Measurements from ENCODE around the gene MRPL54.
"Not testable (repeated sequence)": the region's sequence is repeated elsewhere in the genome, so short reads cannot be mapped to it uniquely, and the experiment has no call there.

MRPL54 gene

GRCh38 chr19:3738477-3739220 lies 23.8 kb upstream of the MRPL54 start:
- in situ Hi-C loops (cut with HindIII; ENCODE audit: low sequenced_read_pairs): no loop called here

DNA sequence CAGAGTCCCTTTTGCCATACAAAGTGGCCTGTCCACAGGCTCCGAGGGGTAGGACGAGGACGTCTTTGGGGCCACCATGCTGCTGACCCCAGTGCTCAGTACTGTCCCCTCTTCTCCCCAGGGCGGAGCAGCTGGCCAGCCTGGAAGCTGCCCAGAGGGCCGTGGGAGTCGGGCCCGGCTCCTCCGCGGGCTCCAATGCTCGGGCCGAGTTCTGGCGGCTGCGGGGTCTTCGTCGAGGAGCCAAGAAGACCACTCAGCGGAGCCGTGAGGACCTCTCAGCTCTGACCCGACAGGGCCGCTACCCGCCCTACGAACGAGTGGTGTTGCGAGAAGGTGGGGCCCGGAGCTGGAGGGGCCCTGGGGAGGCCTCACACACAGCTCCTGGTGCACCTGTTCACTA lies 22.1 kb upstream of the MRPL54 start:
- in situ Hi-C loops (cut with HindIII; ENCODE audit: low sequenced_read_pairs): no loop called here

DNA sequence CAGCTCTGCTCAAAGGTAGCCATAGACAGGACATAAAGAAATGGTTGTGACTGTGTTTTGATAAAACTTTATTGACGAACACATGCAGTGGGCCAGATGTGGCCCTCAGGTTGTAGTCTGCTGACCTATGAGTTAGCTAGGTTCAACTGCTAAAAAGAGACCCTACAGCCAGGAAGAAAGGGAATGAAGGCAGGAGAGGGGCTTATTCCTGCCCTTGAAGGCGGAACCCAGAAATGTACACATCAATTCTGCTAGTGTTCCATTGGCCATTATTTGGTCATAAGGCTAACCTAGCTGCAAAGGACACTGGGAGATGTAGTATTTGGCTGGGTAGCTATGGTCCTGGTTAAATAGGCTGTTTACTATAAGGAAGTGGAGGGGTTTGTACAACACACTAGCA lies 19.0 kb upstream of the MRPL54 start:
- in situ Hi-C loops (cut with HindIII; ENCODE audit: low sequenced_read_pairs): no loop called here

GRCh38 chr19:3745363-3746045 lies 17.0 kb upstream of the MRPL54 start:
- in situ Hi-C loops (cut with HindIII; ENCODE audit: low sequenced_read_pairs): no loop called here

DNA sequence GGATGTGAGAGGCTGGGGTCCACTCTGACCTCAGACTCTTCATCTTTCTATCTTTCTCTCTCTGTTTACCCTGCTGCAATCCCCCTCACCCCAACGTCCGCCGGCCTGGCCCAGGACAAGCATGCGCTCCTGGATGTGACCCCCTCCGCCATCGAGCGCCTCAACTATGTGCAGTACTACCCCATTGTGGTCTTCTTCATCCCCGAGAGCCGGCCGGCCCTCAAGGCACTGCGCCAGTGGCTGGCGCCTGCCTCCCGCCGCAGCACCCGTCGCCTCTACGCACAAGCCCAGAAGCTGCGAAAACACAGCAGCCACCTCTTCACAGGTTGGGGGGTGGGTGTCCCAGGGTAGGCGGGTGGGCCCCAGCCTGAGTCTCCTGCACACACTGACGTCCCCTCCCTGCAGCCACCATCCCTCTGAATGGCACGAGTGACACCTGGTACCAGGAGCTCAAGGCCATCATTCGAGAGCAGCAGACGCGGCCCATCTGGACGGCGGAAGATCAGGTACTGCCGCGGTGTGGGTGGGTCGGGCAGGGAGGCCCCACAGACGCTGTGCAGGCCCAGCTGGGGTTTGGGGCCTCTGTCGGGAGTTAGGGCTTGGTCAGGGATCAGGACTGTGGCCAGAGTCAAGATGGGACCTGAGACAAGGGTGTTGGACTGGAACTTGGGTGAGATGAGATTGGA lies 16.0 kb upstream of the MRPL54 start:
- in situ Hi-C loops (cut with HindIII; ENCODE audit: low sequenced_read_pairs): no loop called here

DNA sequence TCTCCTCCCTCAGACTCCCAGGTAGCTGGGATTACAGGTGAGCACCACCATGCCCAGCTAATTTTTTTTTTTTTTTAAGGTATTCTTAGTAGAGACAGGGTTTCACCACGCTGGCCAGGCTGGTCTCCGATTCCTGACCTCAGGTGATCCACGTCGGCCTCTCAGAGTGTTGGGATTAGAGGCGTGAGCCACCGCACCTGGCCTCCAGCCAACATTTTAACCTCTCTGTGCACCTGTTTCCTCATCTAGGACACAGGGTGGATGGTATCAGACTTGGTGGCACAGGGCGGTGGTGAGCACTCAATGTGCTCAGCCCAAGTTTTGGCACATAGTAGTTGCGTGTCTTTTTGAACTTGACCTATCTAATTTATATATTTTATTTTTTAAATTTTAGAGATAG lies 13.5 kb upstream of the MRPL54 start:
- in situ Hi-C loops (cut with HindIII; ENCODE audit: low sequenced_read_pairs): no loop called here

DNA sequence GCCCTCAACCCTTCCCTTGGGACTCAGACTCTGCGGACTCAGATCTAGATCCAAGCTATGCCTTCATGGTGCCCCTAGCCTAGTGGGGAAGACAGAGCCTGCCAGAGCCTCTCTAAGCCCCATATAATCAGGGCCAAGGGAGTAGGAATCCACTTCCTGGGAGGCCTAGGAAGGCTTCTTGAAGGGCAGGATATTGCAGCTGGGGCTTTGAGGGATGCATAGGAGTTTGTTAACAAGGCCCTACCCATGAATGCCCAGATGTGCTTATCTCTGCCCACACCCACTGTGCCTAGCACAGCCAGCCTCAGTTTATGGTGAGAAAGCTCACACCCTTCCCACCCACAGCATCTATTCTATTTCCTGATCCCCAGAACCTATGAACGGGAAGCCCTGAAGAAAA lies 12.3 kb upstream of the MRPL54 start:
- in situ Hi-C loops (cut with HindIII; ENCODE audit: low sequenced_read_pairs): no loop called here

DNA sequence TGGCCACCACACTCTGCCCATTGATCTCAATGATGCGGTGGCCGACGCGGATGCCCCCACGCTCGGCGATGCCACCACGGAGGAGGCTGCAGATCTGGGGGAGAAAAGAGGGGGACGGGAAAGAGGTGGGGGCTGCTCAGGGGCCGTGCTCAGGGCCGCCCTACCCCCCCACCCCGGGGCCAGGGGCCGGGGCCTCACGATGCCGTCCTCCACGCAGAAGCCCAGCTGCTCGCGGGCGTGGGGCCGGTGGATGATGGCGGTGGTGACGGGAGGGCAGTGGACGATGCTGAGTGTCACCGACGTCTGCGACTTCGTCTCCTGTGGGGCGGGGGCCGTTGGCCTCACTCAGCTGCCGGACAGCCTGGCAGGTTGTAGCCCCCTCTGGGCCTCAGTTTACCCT lies 11.2 kb upstream of the MRPL54 start:
- in situ Hi-C loops (cut with HindIII; ENCODE audit: low sequenced_read_pairs): no loop called here

DNA sequence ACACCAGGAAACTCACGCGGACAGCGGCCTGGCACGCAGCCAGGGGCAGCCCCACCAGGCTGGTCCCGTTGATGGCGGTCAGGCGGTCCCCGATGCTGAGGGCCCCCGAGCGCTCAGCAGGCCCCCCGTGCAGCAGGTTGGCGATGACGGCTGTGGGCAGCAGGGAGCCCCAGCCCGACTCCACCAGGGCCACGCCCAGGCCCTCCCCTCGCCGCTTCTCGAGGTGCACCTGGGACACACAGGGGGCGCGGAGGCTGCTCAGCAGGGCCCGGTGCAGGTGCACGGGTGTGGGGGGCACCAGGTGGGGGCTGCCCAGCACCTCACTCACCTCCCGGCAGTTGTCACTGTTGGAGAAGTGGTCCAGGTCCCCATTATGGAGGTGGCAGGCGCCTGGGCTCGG lies 10.0 kb upstream of the MRPL54 start:
- in situ Hi-C loops (cut with HindIII; ENCODE audit: low sequenced_read_pairs): no loop called here

GRCh38 chr19:3753631-3754410 lies 8.7 kb upstream of the MRPL54 start:
- in situ Hi-C loops (cut with HindIII; ENCODE audit: low sequenced_read_pairs): no loop called here

DNA sequence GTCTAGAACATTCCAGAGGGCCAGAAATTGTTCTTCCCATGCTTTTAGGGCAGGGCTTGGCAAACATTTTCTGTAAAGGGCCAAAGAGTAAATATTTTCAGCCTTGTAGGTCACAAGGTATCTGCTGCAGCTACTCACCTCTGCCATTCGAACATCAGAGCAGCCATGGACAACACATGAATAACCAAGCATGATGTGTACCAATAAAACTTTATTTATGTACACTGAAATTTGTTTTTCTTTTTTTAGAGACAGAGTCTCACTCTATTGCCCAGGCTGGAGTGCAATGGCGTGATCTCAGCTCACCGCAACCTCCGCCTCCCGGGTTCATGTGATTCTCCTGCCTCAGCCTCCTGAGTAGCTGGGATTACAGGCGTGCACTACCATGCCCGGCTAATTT lies 4.8 kb upstream of the MRPL54 start:
- in situ Hi-C loops (cut with HindIII; ENCODE audit: low sequenced_read_pairs): loop anchor here (5.0 kb wide), 1 partner anchor 35 kb away; no protein-coding TSS in a partner anchor

- in situ Hi-C loops (cut with HindIII; ENCODE audit: low sequenced_read_pairs): loop anchor here (5.0 kb wide), 1 partner anchor 36 kb away; no protein-coding TSS in a partner anchor
Measured at GRCh38 chr19:3758297-3758696, 4.2 kb upstream of the MRPL54 start.

DNA sequence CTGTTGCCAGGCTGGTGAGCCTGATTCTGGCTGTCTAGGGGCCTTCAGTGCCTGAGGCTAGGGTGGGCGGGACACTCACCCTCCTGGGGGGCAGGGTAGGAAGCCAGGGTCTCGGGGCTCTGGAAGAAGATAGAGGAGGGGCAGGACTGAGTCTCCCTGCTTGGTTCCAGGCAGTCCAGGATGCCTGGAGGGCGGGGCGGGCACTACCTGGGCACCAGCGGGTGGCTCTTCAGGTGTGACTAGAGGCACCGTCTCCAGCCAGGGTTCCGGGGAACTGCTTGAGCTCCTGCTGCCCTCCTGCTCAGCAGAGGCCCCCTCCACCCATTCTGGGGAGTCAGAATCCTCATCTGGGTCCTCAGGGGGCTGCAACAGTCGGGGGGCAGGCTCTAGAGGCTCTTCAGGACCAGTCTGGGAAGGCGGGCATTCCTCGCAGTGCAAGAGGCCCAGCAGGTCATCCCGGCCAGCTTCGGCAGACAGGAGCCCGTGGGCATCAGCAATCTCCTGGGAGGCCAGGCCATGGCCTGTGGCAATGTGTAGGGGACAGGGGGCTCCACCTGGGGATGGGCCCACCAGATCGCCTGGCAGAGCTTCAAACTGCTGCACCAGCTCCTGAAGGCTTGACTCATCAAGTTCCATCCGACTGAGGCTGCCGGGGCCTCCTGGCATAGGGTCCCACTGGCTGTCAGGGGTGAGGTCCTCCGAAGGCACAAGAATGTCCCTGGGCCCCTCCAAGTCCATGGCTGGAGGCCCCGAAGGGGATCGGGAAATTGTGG lies 2.8 kb upstream of the MRPL54 start:
- in situ Hi-C loops (cut with HindIII; ENCODE audit: low sequenced_read_pairs): loop anchor here (5.0 kb wide), 1 partner anchor 37 kb away; no protein-coding TSS in a partner anchor

DNA sequence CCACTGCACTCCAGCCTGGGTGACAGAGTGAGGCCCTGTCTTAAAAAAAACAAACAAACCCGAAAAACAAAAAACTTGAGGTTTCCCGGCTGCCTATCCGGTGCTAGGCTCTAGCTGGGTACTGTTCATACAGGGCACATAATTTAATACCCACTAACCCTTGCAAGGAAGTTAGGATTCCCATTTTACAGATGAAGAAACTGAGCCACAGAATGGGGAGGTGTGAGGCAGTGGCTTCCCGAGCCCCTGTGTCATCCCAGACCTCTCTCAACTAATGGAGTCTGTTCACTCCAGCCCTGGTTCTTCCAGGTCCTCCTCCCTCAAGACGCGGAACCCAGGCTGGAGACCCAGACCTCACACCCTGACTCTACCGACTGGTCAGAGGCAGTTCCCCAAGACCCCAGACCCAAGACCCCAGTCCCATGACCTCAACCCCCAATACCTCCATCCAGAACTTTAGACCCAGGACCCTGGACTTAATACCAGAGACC lies 1.6 kb upstream of the MRPL54 start:
- in situ Hi-C loops (cut with HindIII; ENCODE audit: low sequenced_read_pairs): no loop called here

DNA sequence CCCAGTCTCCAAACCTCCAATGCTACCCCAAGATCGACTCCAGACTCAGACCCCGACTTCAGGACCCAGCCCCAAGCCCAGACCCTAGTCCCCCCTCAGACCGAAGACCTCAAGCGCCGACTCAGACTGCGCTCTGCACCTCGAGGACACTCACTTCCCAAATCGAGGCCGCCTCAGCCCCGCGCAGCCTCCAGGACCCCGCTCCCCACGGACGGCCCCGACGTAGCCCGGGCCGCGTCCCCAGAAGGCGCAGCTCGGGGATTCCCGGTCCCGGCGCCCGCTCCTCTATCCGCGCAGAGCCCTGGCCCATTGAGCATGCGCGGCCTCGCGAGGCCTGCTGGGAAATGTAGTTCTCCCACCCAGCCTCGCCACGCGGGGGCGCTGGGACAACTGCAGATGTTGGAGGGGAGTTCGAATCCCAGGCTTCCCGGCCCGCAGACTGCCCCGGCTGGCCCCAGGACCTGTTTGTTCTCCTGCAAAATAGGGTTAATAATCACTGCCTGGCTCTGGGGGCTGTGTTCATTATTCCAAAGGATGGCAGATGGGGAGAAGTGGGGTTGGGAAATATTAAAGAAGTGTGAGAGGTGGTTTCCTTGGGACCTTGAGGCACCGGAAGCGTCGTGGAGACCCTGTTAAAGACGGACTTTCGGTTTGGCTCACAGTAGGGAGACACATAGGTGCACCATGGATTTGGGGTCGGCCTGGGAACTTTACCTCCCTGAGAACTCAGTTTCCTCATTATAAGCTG lies 926 bp upstream of the MRPL54 start, which contains the start of gene APBA3:
TSS of gene APBA3 (minus strand) at position 311 of the 748 bp plus-strand sequence. CDS start 1,428 bp downstream, outside the sequence.
- in situ Hi-C loops (cut with HindIII; ENCODE audit: low sequenced_read_pairs): no loop called here

- in situ Hi-C loops (cut with HindIII; ENCODE audit: low sequenced_read_pairs): no loop called here
Measured at GRCh38 chr19:3762130-3762473, 380 bp upstream of the MRPL54 start.

- in situ Hi-C loops (cut with HindIII; ENCODE audit: low sequenced_read_pairs): no loop called here
Measured at GRCh38 chr19:3765121-3765520, 2.6 kb downstream of the MRPL54 start.

DNA sequence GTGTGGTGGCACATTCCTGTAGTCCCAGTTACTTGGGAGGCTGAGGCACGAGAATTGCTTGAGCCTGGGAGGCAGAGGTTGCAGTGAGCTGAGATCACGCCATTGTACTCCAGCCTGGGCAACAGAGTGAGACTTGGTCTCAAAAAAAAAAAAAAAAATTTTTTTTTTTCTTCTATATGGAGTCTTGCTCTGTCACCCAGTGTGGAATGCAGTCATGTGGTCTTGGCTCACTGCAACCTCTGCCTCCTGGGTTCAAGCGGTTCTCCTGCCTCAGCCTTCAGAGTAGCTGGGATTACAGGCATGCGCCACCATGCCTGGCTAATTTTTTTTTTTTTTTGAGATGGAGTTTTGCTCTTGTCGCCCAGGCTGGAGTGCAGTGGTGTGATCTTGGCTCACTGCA lies 3.3 kb downstream of the MRPL54 start:
- in situ Hi-C loops (cut with HindIII; ENCODE audit: low sequenced_read_pairs): not testable (repeated sequence)

- in situ Hi-C loops (cut with HindIII; ENCODE audit: low sequenced_read_pairs): no loop called here
Measured at GRCh38 chr19:3766520-3766919, 4.0 kb downstream of the MRPL54 start.
